HCT116 (cell line): ENCODE measurements around the gene TRPM1. TPM values are rescaled to one million over a fixed set of nuclear protein-coding genes. Genes with fewer than 3 reads are reported as not detected.

Experiments used
- ATAC-seq: fragments of 200-7000 bp; cut with Tn5 transposase; 2 replicates; pipeline ENCODE4 v1.9.1; 2020; ENCODE audit warnings: mild to moderate bottlenecking, moderate library complexity
- BruUV-seq: library from RNA; stranded (reverse); fragments of 400-500 nt; replicated peaks from 2 replicates; lab custom pipeline; 2021; lab: Mats Ljungman, UMichigan
- CTCF ChIA-PET: fragments of 300-600 bp; sonication (Branson Sonifier 250); formaldehyde crosslinking; loops from one replicate; lab custom pipeline; 2021; ENCODE audit warnings: antibody characterized with exemption; lab: Charles Lee
- POLR2A ChIA-PET: fragments of 300-600, 350-600 bp; sonication (Branson Sonifier 250); formaldehyde crosslinking; loops from one replicate; lab custom pipeline; 2021; ENCODE audit warnings: antibody characterized with exemption; lab: Charles Lee
- RAD21 ChIA-PET, 2 experiments: fragments of 300-600 bp; sonication (Branson Sonifier 250); formaldehyde crosslinking; loops; one replicate each; lab custom pipeline; 2023; ENCODE audit warnings: low total read pairs in 2 of 2; ENCODE audit not compliant: uncharacterized antibody in 2 of 2, unreplicated experiment in 2 of 2, low non-redundant PET in 1 of 2; lab: Charles Lee
- DNase-seq: peaks from one replicate; pipeline ENCODE4 v3.0.0-alpha.2; 2010; ENCODE audit warnings: low read depth, low spot score
- H2AFZ ChIP-seq: fragments of 200-600 bp; shearing (Covaris generic), sonication (generic); 2 replicates; pipeline ENCODE4 v1.6.1; 2017; ENCODE audit warnings: low read depth, mixed run types, mixed read lengths, antibody characterized with exemption, low read length; ENCODE audit not compliant: poor library complexity, severe bottlenecking
- H3K27ac ChIP-seq: 2 replicates; pipeline ENCODE4 v1.5.1; 2012; ENCODE audit warnings: low read depth, low read length
- H3K27me3 ChIP-seq: fragments of 200-600 bp; sonication (generic); 2 replicates; pipeline ENCODE4 v1.6.1; 2016; ENCODE audit warnings: mixed run types, low read length, mixed read lengths; ENCODE audit not compliant: insufficient read depth
- H3K36me3 ChIP-seq, 2 experiments: fragments of 200-500 bp in 1 of 2; fragments of 200-600 bp in 1 of 2; sonication (Bioruptor generic) in 1 of 2; sonication (generic) in 1 of 2; 2 replicates each; pipeline versions ENCODE4 v1.5.1 to v1.6.1; 2014 to 2016; ENCODE audit warnings: low read length in 2 of 2, inconsistent platforms in 1 of 2, mixed read lengths in 1 of 2, mixed run types in 1 of 2; ENCODE audit not compliant: insufficient read depth in 2 of 2, control insufficient read depth in 1 of 2
- H3K4me1 ChIP-seq, 2 experiments: fragments of 200-600 bp in 1 of 2; sonication (generic) in 1 of 2; 2 replicates each; pipeline versions ENCODE4 v1.5.1 to v1.6.1; 2012 to 2017; ENCODE audit warnings: low read length in 2 of 2, inconsistent platforms in 1 of 2, mild to moderate bottlenecking in 1 of 2, mixed read lengths in 1 of 2, mixed run types in 1 of 2, moderate library complexity in 1 of 2; ENCODE audit not compliant: insufficient read depth in 2 of 2, control insufficient read depth in 1 of 2
- H3K4me2 ChIP-seq: fragments of 200-600 bp; sonication (generic); 2 replicates; pipeline ENCODE4 v1.6.1; 2017; ENCODE audit warnings: mixed run types, low read length, mixed read lengths
- H3K4me3 ChIP-seq, 2 experiments: fragments of 200-600 bp in 1 of 2; sonication (generic) in 1 of 2; replicated peaks in 1 of 2; 2 replicates each; pipeline ENCODE4 v1.5.1; 2011 to 2016; ENCODE audit warnings: low read length in 2 of 2, control low read depth in 1 of 2, low read depth in 1 of 2, mild to moderate bottlenecking in 1 of 2, mixed read lengths in 1 of 2, mixed run types in 1 of 2
- H3K79me2 ChIP-seq: fragments of 200-600 bp; sonication (generic); 2 replicates; pipeline ENCODE4 v1.6.1; 2017; ENCODE audit warnings: mild to moderate bottlenecking, mixed run types, low read length, moderate library complexity, mixed read lengths; ENCODE audit not compliant: insufficient read depth
- H3K9ac ChIP-seq: fragments of 200-600 bp; sonication (generic); 2 replicates; pipeline ENCODE4 v1.6.1; 2016; ENCODE audit warnings: low read length, mixed read lengths
- H3K9me2 ChIP-seq: fragments of 200-600 bp; sonication (generic), shearing (Covaris generic); 2 replicates; pipeline ENCODE4 v1.6.1; 2017; ENCODE audit warnings: mixed run types, mild to moderate bottlenecking, moderate library complexity; ENCODE audit not compliant: insufficient read depth
- H3K9me3 ChIP-seq, 2 experiments: fragments of 200-500 bp in 1 of 2; fragments of 200-600 bp in 1 of 2; sonication (Bioruptor generic) in 1 of 2; sonication (generic) in 1 of 2; 2 replicates each; pipeline ENCODE4 v1.6.1; 2014 to 2017; ENCODE audit warnings: low read length in 2 of 2, mixed read lengths in 2 of 2, inconsistent platforms in 1 of 2, low read depth in 1 of 2, mild to moderate bottlenecking in 1 of 2, mixed run types in 1 of 2, moderate library complexity in 1 of 2; ENCODE audit not compliant: control insufficient read depth in 1 of 2, insufficient read depth in 1 of 2
- H4K20me1 ChIP-seq: fragments of 200-600 bp; sonication (generic), shearing (Covaris generic); 2 replicates; pipeline ENCODE4 v1.6.1; 2017; ENCODE audit warnings: mixed run types, mild to moderate bottlenecking, moderate library complexity; ENCODE audit not compliant: insufficient read depth
- ATF3 ChIP-seq: IDR thresholded peaks from 2 replicates; pipeline ENCODE4 v1.6.1; 2012
- CBX3 ChIP-seq: IDR thresholded peaks from 2 replicates; pipeline ENCODE4 v1.6.1; 2012; ENCODE audit warnings: low read depth
- CTCF ChIP-seq, 3 experiments: fragments of 200-600 bp in 1 of 3; sonication (generic) in 1 of 3; IDR thresholded peaks in 2 of 3; conservative IDR thresholded peaks in 1 of 3; 2 replicates each; pipeline ENCODE4 v1.5.1; 2012 to 2017; ENCODE audit warnings: low read depth in 2 of 3, low read length in 2 of 3, antibody characterized with exemption in 1 of 3, borderline replicate concordance in 1 of 3, control low read depth in 1 of 3, mild to moderate bottlenecking in 1 of 3, mixed read lengths in 1 of 3, mixed run types in 1 of 3, moderate library complexity in 1 of 3; ENCODE audit not compliant: insufficient read depth in 1 of 3
- EGR1 ChIP-seq: IDR thresholded peaks from 2 replicates; pipeline ENCODE4 v1.6.1; 2012; ENCODE audit warnings: low read depth
- ELF1 ChIP-seq: IDR thresholded peaks from 2 replicates; pipeline ENCODE4 v1.6.1; 2012; ENCODE audit warnings: low read depth, borderline replicate concordance
- EZH2 ChIP-seq: fragments of 200-600 bp; sonication (generic); IDR thresholded peaks from 2 replicates; pipeline ENCODE4 v1.6.1; 2017; ENCODE audit warnings: antibody characterized with exemption, mixed run types
- FOSL1 ChIP-seq: IDR thresholded peaks from 2 replicates; pipeline ENCODE4 v1.6.1; 2012; ENCODE audit warnings: low read depth
- JUND ChIP-seq: IDR thresholded peaks from 2 replicates; pipeline ENCODE4 v1.6.1; 2012
- MAX ChIP-seq: IDR thresholded peaks from 2 replicates; pipeline ENCODE4 v1.6.1; 2012
- POLR2A ChIP-seq: IDR thresholded peaks from 2 replicates; pipeline ENCODE4 v1.7.0; 2011; ENCODE audit warnings: borderline replicate concordance; ENCODE audit not compliant: insufficient read depth, insufficient read length; ENCODE audit errors: extremely low read depth
- POLR2AphosphoS5 ChIP-seq: IDR thresholded peaks from 2 replicates; pipeline ENCODE4 v1.6.1; 2011; ENCODE audit warnings: mild to moderate bottlenecking, low read depth, low read length, moderate library complexity
- RAD21 ChIP-seq: IDR thresholded peaks from 2 replicates; pipeline ENCODE4 v1.6.1; 2012; ENCODE audit warnings: low read depth, mild to moderate bottlenecking
- SRF ChIP-seq: IDR thresholded peaks from 2 replicates; pipeline ENCODE4 v1.6.1; 2012; ENCODE audit warnings: low read depth
- TCF7L2 ChIP-seq: IDR thresholded peaks from 2 replicates; pipeline ENCODE4 v1.7.0; 2011; ENCODE audit warnings: borderline replicate concordance, inconsistent platforms; ENCODE audit not compliant: insufficient read depth, insufficient read length; ENCODE audit errors: extremely low read depth
- YY1 ChIP-seq: IDR thresholded peaks from 2 replicates; pipeline ENCODE4 v1.6.1; 2011; ENCODE audit warnings: low read length, low read depth, moderate library complexity, mild to moderate bottlenecking; ENCODE audit not compliant: insufficient replicate concordance; ENCODE audit errors: extremely low read depth
- ZNF274 ChIP-seq: fragments of 200-500 bp; sonication (Bioruptor generic); IDR thresholded peaks from 2 replicates; pipeline ENCODE4 v1.6.1; 2014; ENCODE audit warnings: mild to moderate bottlenecking, low read depth, low read length, inconsistent platforms
- intact Hi-C: fragments of 100-400 bp; cut with micrococcal nuclease; formaldehyde crosslinking; loops from 2 replicates; pipeline ENCODE4 v1.10.0; 2022
- total RNA-seq: library from RNA; stranded (reverse); gene quantifications from one replicate; pipeline ENCODE4 v1.2.1, GENCODE V29; 2021; ENCODE audit not compliant: unreplicated experiment

Gene TRPM1
- total RNA-seq, 1 experiment from 2014 or later = not detected

GRCh38 chr15:30962079-30962478 lies 139.4 kb downstream of the TRPM1 start:
- RAD21 ChIA-PET = no interaction called here

More at GRCh38 chr15:30962079-30962478, 139.4 kb downstream of the TRPM1 start:
- TF ChIP-seq YY1 (no peak), CTCF (IDR thresholded peaks at IDR 0.05 in 2 of 3, conservative IDR thresholded peaks at IDR 0.05 in 1 of 3; ENCODE audit: borderline replicate concordance in 1 of 3, insufficient read depth in 1 of 3, low read depth in 2 of 3, low read length in 2 of 3) (no peak), SRF (no peak), POLR2A (no peak), FOSL1 (no peak), JUND (no peak), EGR1 (no peak), MAX (no peak), ATF3 (no peak), ELF1 (no peak), TCF7L2 (no peak), POLR2AphosphoS5 (no peak), ZNF274 (no peak), CBX3 (no peak), EZH2 (no peak), RAD21 (no peak)
- Histone ChIP-seq H3K9me2 (no peaks in the 10 kb centered on the region), H3K36me3 (peaks cover 0 to 9% of the 10 kb centered on the region in 2 experiments; a peak in 2 of 4 replicates), H3K4me1 (no peaks in the 10 kb centered on the region), H3K4me3 (no peak overlapping the region), H2AFZ (no peak overlapping the region), H3K4me2 (no peak overlapping the region), H3K9ac (no peak overlapping the region), H3K9me3 (no peaks in the 10 kb centered on the region), H3K27ac (no peak overlapping the region), H3K79me2 (no peaks in the 10 kb centered on the region), H4K20me1 (no peaks in the 10 kb centered on the region), H3K27me3 (no peaks in the 10 kb centered on the region)
- POLR2A ChIA-PET = no interaction called here
- DNase-seq = no peak
- intact Hi-C loops = no loop called here
- ATAC-seq = no peak
- BruUV-seq = no TSS peak
- CTCF ChIA-PET = no interaction called here
